NCI-H187 (cell line): ENCODE results near the gene AP3B1.

Experiments
- DNase-seq, 2 experiments: peaks; one replicate each; lab custom pipeline; 2025; lab: John Stamatoyannopoulos, UW

AP3B1 gene

GRCh38 chr5:77970891-77971290, 323.6 kb downstream of the AP3B1 start:
- DNase-seq, result no peak

GRCh38 chr5:77963795-77964194, 330.7 kb downstream of the AP3B1 start:
- DNase-seq, result no peak

GRCh38 chr5:77960863-77961396, 333.6 kb downstream of the AP3B1 start:
- no peak for DNase-seq

- DNase-seq, result no peak
These were observed 334.2 kb downstream of the AP3B1 start for GRCh38 chr5:77960305-77960704.

DNA sequence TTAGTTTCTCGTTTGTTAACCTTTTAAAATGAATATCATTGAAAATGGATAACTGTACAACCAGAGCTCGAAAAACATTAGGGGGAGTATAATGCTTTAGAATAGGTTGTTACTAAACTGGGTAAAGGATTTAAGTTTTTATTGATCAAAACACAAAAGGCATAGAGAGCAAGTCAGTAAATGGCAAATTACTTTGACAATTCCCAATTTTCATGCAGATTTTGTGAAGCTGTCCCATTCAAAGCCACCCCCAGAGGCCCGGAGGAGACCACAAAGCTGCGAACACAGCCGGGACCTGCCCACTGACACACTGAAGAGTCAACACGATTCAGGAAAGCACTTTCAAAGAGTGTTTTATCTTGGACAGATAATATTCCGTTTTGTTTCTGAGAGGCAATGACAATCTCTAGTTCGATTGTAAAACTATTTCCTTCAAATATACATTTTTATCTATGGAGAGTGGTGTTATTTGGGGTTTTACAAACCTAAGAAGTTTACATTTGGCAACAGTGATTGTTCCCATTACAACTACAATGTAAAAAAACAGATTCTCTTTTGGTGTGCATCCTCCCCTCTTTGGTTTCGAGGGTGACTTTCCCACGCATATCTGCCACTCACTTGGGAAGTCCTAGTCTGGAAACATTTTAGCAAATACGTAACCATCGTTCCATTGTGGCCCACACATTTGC, 335.7 kb downstream of the AP3B1 start:
- DNase-seq, result no peak

- no peak for DNase-seq
These were observed 336.5 kb downstream of the AP3B1 start for GRCh38 chr5:77957931-77958521.

GRCh38 chr5:77957516-77957915, 337.0 kb downstream of the AP3B1 start:
- no peak for DNase-seq

DNA sequence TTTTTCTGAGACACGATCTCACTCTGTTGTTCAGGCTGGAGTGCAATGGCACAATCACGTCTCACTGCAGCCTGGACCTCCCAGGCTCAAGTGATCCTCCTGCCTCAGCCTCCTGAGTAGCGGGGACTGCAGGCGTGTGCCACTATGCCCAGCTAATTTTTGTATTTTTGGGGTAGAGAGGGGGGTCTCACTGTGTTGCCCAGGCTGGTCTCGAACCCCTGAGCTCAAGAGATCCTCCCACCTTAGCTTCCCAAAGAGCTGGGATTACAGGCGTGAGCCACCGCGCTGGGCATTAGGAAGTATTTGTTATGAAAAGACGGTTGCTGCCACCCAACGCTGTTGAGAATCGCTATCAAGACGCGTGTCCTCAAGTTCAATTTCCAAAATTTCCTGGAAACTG, 337.4 kb downstream of the AP3B1 start:
- DNase-seq, result no peak

GRCh38 chr5:77955577-77955976, 338.9 kb downstream of the AP3B1 start:
- no peak for DNase-seq

DNA sequence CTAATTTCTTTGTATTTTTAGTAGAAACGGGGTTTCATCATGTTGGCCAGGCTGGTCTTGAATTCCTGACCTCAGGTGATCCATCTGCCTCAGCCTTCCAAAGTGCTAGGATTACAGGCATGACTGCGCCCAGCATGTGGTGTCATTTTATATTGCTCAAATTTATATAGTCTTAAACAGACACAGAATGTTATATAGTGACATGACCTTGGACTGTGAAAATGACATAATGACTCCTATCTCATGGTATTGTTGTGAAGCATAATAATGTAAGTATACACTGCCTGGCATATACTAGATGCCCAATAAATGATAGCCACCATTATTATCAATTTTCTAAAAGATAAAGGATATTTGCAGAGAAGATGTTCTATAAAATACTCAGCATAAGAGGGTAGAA, 341.1 kb downstream of the AP3B1 start:
- no peak for DNase-seq

DNA sequence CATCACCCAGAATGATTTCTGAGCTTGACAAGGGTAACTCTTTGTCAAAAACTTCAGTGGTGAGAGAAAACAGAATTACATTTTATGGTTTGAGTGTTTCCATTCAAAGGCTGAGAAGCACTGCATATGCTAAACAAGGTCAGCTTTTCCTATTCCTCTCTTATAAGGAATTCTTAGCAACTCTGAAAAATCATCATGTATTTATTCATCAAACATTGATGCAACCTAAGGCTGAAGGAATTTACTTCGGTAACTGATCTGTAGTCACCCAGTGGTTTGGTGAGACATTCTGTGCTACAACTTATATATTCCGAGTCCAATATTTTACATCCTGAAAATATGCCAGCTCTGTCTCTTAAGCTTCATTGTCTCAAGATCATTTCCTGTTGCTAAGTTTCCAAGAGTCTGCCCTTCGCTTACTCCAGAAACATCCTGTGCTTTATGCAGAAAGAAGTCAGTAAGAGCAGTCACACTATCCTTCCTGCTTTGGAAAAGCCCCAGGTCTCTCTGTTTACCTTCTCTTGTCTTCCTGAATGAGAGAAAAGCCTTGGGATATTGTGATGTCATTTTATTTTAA, 341.8 kb downstream of the AP3B1 start:
- no peak for DNase-seq
